Measurements from ENCODE around the gene ATP6V1G3.
"Not testable (repeated sequence)": the region's sequence is repeated elsewhere in the genome, so short reads cannot be mapped to it uniquely, and the experiment has no call there.

ATP6V1G3 gene

GRCh38 chr1:198490224-198490623 is 50.3 kb downstream of the ATP6V1G3 start:
- Histone ChIP-seq H3K36me3 (ENCODE audit: control insufficient read depth, insufficient read depth, low read length) (no peaks in the 10 kb centered on the region), H3K27ac (ENCODE audit: insufficient read depth, low read depth, low read length, poor library complexity, severe bottlenecking) (no peak overlapping the region), H3K9me3 (ENCODE audit: control insufficient read depth, low read length) (no peaks in the 10 kb centered on the region), H3K4me3 (ENCODE audit: insufficient read depth, low read depth, low read length) (no peak overlapping the region), H3K4me1 (ENCODE audit: control insufficient read depth, insufficient read depth, low read length) (no peaks in the 10 kb centered on the region), H3K27me3 (ENCODE audit: control insufficient read depth, insufficient read depth, low read length, poor library complexity, severe bottlenecking) (no peaks in the 10 kb centered on the region)
- WGBS, 2 experiments = 90 to 100% methylated on average over 1 of the region's 1 CpG

DNA sequence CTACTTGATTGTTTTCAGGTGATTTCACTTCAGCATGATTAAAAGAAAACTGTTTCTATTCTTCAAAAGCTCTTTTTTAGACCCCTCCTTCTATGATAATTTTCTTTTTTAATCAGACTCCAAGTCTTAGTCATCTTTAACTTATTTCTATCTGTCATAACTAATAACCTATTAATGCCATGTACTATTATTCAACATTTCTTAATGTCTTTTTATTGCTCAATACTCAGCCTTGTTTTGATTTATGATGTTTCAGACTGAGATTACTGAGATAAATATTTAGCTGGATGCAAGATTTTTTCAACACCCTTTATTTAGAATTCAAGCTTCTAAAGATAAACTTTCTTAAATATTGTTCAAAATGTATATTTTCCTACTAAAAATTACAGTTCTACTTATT is 53.6 kb downstream of the ATP6V1G3 start:
- Histone ChIP-seq H3K4me3 (ENCODE audit: insufficient read depth, low read depth, low read length) (no peak overlapping the region), H3K4me1 (ENCODE audit: control insufficient read depth, insufficient read depth, low read length) (no peaks in the 10 kb centered on the region), H3K36me3 (ENCODE audit: control insufficient read depth, insufficient read depth, low read length) (no peaks in the 10 kb centered on the region), H3K27me3 (ENCODE audit: control insufficient read depth, insufficient read depth, low read length, poor library complexity, severe bottlenecking) (no peaks in the 10 kb centered on the region), H3K27ac (ENCODE audit: insufficient read depth, low read depth, low read length, poor library complexity, severe bottlenecking) (no peak overlapping the region), H3K9me3 (ENCODE audit: control insufficient read depth, low read length) (no peaks in the 10 kb centered on the region)

- Histone ChIP-seq H3K4me3 (ENCODE audit: insufficient read depth, low read depth, low read length) (no peak overlapping the region), H3K36me3 (ENCODE audit: control insufficient read depth, insufficient read depth, low read length) (no peaks in the 10 kb centered on the region), H3K27ac (ENCODE audit: insufficient read depth, low read depth, low read length, poor library complexity, severe bottlenecking) (no peak overlapping the region), H3K4me1 (ENCODE audit: control insufficient read depth, insufficient read depth, low read length) (no peaks in the 10 kb centered on the region), H3K27me3 (ENCODE audit: control insufficient read depth, insufficient read depth, low read length, poor library complexity, severe bottlenecking) (no peaks in the 10 kb centered on the region), H3K9me3 (ENCODE audit: control insufficient read depth, low read length) (no peaks in the 10 kb centered on the region)
Observed at GRCh38 chr1:198483645-198484044, 56.8 kb downstream of the ATP6V1G3 start.

- no CpG with 5 or more reads among the region's 1 CpG for WGBS, 2 experiments
- no peaks in the 10 kb centered on the region for H3K36me3 ChIP-seq (ENCODE audit: control insufficient read depth, insufficient read depth, low read length)
- H3K27ac ChIP-seq (ENCODE audit: insufficient read depth, low read depth, low read length, poor library complexity, severe bottlenecking) = no peak overlapping the region
- no peaks in the 10 kb centered on the region for H3K9me3 ChIP-seq (ENCODE audit: control insufficient read depth, low read length)
- no peaks in the 10 kb centered on the region for H3K27me3 ChIP-seq (ENCODE audit: control insufficient read depth, insufficient read depth, low read length, poor library complexity, severe bottlenecking)
- H3K4me1 ChIP-seq (ENCODE audit: control insufficient read depth, insufficient read depth, low read length) = no peaks in the 10 kb centered on the region
- H3K4me3 ChIP-seq (ENCODE audit: insufficient read depth, low read depth, low read length) = no peak overlapping the region
Observed at GRCh38 chr1:198483006-198483405, 57.5 kb downstream of the ATP6V1G3 start.

- no peaks in the 10 kb centered on the region for H3K36me3 ChIP-seq (ENCODE audit: control insufficient read depth, insufficient read depth, low read length)
- H3K4me1 ChIP-seq (ENCODE audit: control insufficient read depth, insufficient read depth, low read length) = no peaks in the 10 kb centered on the region
- no peaks in the 10 kb centered on the region for H3K9me3 ChIP-seq (ENCODE audit: control insufficient read depth, low read length)
- no peaks in the 10 kb centered on the region for H3K27me3 ChIP-seq (ENCODE audit: control insufficient read depth, insufficient read depth, low read length, poor library complexity, severe bottlenecking)
- H3K4me3 ChIP-seq (ENCODE audit: insufficient read depth, low read depth, low read length) = no peak overlapping the region
- H3K27ac ChIP-seq (ENCODE audit: insufficient read depth, low read depth, low read length, poor library complexity, severe bottlenecking) = no peak overlapping the region
- WGBS, 2 experiments = 93 to 100% methylated on average over 1 of the region's 1 CpG
Observed at GRCh38 chr1:198481661-198482060, 58.8 kb downstream of the ATP6V1G3 start.

GRCh38 chr1:198480876-198481275 is 59.6 kb downstream of the ATP6V1G3 start:
- Histone ChIP-seq H3K27me3 (ENCODE audit: control insufficient read depth, insufficient read depth, low read length, poor library complexity, severe bottlenecking) (no peaks in the 10 kb centered on the region), H3K27ac (ENCODE audit: insufficient read depth, low read depth, low read length, poor library complexity, severe bottlenecking) (no peak overlapping the region), H3K36me3 (ENCODE audit: control insufficient read depth, insufficient read depth, low read length) (no peaks in the 10 kb centered on the region), H3K4me3 (ENCODE audit: insufficient read depth, low read depth, low read length) (no peak overlapping the region), H3K4me1 (ENCODE audit: control insufficient read depth, insufficient read depth, low read length) (no peaks in the 10 kb centered on the region), H3K9me3 (ENCODE audit: control insufficient read depth, low read length) (no peaks in the 10 kb centered on the region)
- WGBS, 2 experiments = 83 to 92% methylated on average over 2 of the region's 2 CpGs

GRCh38 chr1:198477354-198477753 is 63.1 kb downstream of the ATP6V1G3 start:
- H3K36me3 ChIP-seq (ENCODE audit: control insufficient read depth, insufficient read depth, low read length); H3K27ac ChIP-seq (ENCODE audit: insufficient read depth, low read depth, low read length, poor library complexity, severe bottlenecking); H3K4me1 ChIP-seq (ENCODE audit: control insufficient read depth, insufficient read depth, low read length); H3K27me3 ChIP-seq (ENCODE audit: control insufficient read depth, insufficient read depth, low read length, poor library complexity, severe bottlenecking); H3K4me3 ChIP-seq (ENCODE audit: insufficient read depth, low read depth, low read length); H3K9me3 ChIP-seq (ENCODE audit: control insufficient read depth, low read length): not testable (repeated sequence)
